ENCODE results near the gene NDOR1.

Gene NDOR1

GRCh38 chr9:137199411-137200121 is 5.9 kb upstream of the NDOR1 start:
- DNase-seq, result no peak

GRCh38 chr9:137200311-137201204 is 4.9 kb upstream of the NDOR1 start, which contains the start of gene TPRN:
Gene TPRN (minus strand): TSS chr9:137200741. CDS start chr9:137200711, 30 bp downstream.
- peak; percentile 97 for DNase-seq

GRCh38 chr9:137201205-137201868 is 4.2 kb upstream of the NDOR1 start:
- DNase-seq, result no peak

GRCh38 chr9:137202966-137203365 is 2.5 kb upstream of the NDOR1 start:
- DNase-seq, result no peak

GRCh38 chr9:137204731-137205125 is 772 bp upstream of the NDOR1 start:
- no peak for DNase-seq

- no peak for DNase-seq
These were observed 1.1 kb downstream of the NDOR1 start for GRCh38 chr9:137206602-137207001.

- DNase-seq, result no peak
These were observed 6.0 kb downstream of the NDOR1 start for GRCh38 chr9:137211532-137211931.

- DNase-seq, result no peak
These were observed 7.0 kb downstream of the NDOR1 start for GRCh38 chr9:137212520-137212919.

GRCh38 chr9:137213160-137214060 is 7.9 kb downstream of the NDOR1 start:
- DNase-seq, result no peak

GRCh38 chr9:137214620-137215019 is 9.1 kb downstream of the NDOR1 start:
- no peak for DNase-seq

- DNase-seq, result no peak
These were observed 9.9 kb downstream of the NDOR1 start for GRCh38 chr9:137215196-137215986.

GRCh38 chr9:137216188-137216965 is 10.9 kb downstream of the NDOR1 start:
- no peak for DNase-seq

- DNase-seq, result no peak
These were observed 12.0 kb downstream of the NDOR1 start for GRCh38 chr9:137217276-137218211.

GRCh38 chr9:137218212-137218753 is 12.8 kb downstream of the NDOR1 start:
- no peak for DNase-seq

GRCh38 chr9:137218754-137219271 is 13.3 kb downstream of the NDOR1 start:
- DNase-seq, result no peak

GRCh38 chr9:137219757-137220316 is 14.3 kb downstream of the NDOR1 start:
- no peak for DNase-seq

GRCh38 chr9:137220317-137221094 is 15.0 kb downstream of the NDOR1 start:
- no peak for DNase-seq

- DNase-seq, result no peak
These were observed 15.6 kb downstream of the NDOR1 start for GRCh38 chr9:137221095-137221505.
